Skeletal muscle tissue (tissue), 4 donors: Measurements from ENCODE around the gene PLG. TPM values are rescaled to one million over a fixed set of nuclear protein-coding genes. Genes with fewer than 3 reads are reported as not detected.
"Not testable (repeated sequence)": the region's sequence is repeated elsewhere in the genome, so short reads cannot be mapped to it uniquely, and the experiment has no call there.

Source experiments
- H3K27ac ChIP-seq: one replicate; pipeline ENCODE4 v1.7.0; 2013; ENCODE audit warnings: mild to moderate bottlenecking, low read depth, low read length, inconsistent platforms
- H3K27me3 ChIP-seq, 3 donors: one replicate each; pipeline ENCODE4 v1.7.0; 2013; ENCODE audit warnings: low read length in 3 of 3; ENCODE audit not compliant: control insufficient read depth in 3 of 3, insufficient read depth in 3 of 3
- H3K36me3 ChIP-seq, 3 donors: one replicate each; pipeline ENCODE4 v1.7.0; 2013; ENCODE audit warnings: low read length in 3 of 3; ENCODE audit not compliant: control insufficient read depth in 3 of 3, insufficient read depth in 3 of 3
- H3K4me1 ChIP-seq, 3 donors: one replicate each; pipeline ENCODE4 v1.7.0; 2013; ENCODE audit warnings: low read length in 3 of 3, mild to moderate bottlenecking in 3 of 3; ENCODE audit not compliant: control insufficient read depth in 3 of 3, insufficient read depth in 3 of 3
- H3K4me3 ChIP-seq, 3 donors: one replicate each; pipeline ENCODE4 v1.7.0; 2013; ENCODE audit warnings: low read length in 3 of 3
- H3K9ac ChIP-seq, 3 donors: one replicate each; pipeline ENCODE4 v1.7.0; 2013; ENCODE audit warnings: low read length in 3 of 3, mild to moderate bottlenecking in 3 of 3, moderate library complexity in 2 of 3, low read depth in 1 of 3
- H3K9me3 ChIP-seq, 3 donors: one replicate each; pipeline ENCODE4 v1.7.0; 2013; ENCODE audit warnings: low read length in 3 of 3; ENCODE audit not compliant: control insufficient read depth in 3 of 3
- total RNA-seq: library from RNA; depleted of rRNA; stranded (reverse); fragments of >200 nt; gene quantifications from one replicate; pipeline ENCODE4 v1.2.3, GENCODE V29; 2014
- donor health status: Osteomylitis.

PLG gene
- 2.6 TPM for total RNA-seq

DNA sequence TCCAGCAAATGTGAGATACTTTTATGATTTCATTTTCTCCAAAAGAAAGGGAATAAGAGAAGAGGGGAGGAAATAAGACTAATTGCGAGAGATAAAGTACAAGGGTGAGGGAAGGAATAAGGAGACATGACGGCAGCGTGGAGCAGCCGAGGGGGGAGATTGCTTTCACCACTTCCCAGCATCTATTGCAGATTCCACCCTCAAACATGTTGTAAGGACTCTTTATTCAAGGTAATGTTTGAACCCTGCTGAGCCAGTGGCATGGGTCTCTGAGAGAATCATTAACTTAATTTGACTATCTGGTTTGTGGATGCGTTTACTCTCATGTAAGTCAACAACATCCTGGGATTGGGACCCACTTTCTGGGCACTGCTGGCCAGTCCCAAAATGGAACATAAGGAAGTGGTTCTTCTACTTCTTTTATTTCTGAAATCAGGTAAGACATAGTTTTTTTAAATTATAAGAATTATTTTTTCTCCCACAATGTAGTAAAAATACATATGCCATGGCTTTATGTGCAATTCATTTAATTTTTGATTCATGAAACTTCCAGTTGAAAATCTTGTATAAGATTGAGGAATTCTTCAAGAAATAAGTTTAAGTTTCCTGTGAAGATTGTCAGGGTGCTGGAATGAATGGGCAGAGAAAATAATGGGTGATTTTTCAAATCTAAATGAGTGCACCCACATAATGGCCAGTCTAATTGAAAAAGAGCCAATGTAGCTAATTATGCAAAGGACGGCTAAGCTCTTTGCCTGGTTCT, at the start of gene PLG:
Gene PLG (plus strand): TSS at position 327 of the 763 bp plus-strand sequence. CDS start 61 bp downstream, at position 388.
- not testable (repeated sequence) for H3K9ac ChIP-seq, H3K36me3 ChIP-seq, H3K4me3 ChIP-seq, H3K27ac ChIP-seq, H3K4me1 ChIP-seq, H3K9me3 ChIP-seq, H3K27me3 ChIP-seq

DNA sequence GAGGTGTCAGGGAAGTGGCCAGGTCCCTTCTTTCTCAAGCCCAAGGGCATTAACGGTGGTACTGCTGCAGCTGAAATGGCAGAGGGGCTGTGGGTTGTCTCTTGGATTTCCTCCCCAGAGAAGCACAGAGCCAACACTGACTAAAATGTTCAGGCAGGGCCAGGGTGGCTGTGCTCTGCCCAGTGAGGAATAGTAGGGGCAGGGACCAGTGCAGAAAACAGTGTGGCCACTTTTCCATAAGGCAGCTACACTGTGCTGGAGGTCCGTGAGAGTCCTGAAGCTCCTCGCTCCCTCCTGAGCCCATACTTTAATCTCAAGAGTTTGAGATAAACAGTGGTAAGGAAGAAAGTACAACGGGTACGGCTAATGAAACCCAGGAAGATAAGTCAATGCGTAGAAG, 42.5 kb upstream of the PLG start:
- H3K4me3 ChIP-seq, result no peak overlapping the region
- no peaks in the 10 kb centered on the region for H3K36me3 ChIP-seq
- H3K4me1 ChIP-seq, result no peaks in the 10 kb centered on the region
- H3K27me3 ChIP-seq, result no peaks in the 10 kb centered on the region
- no peak overlapping the region for H3K9ac ChIP-seq
- no peak overlapping the region for H3K27ac ChIP-seq
- peaks cover 3 to 6% (median 4%) of the 10 kb centered on the region in 3 donors for H3K9me3 ChIP-seq

DNA sequence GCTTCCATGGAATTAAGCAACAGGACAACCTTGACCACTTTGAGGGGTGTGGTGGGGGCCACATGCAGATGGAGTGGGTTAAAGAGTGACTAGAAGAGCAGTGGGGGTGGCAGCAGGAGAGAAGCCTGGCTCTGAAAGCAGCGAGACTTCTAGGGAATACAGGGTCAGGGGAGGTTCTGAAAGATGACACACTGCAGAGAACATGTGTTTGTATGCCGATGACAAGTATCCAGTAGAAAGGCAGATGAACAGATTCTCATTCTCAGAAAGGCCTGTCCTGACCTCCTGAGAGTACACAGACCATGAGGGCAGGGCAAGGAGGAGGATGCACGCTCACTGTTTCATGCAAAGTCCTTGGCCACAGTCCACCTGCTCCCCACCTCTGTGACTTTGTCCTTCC, 40.8 kb upstream of the PLG start:
- H3K4me3 ChIP-seq, result no peak overlapping the region
- peaks cover 3 to 4% (median 4%) of the 10 kb centered on the region in 3 donors for H3K9me3 ChIP-seq

DNA sequence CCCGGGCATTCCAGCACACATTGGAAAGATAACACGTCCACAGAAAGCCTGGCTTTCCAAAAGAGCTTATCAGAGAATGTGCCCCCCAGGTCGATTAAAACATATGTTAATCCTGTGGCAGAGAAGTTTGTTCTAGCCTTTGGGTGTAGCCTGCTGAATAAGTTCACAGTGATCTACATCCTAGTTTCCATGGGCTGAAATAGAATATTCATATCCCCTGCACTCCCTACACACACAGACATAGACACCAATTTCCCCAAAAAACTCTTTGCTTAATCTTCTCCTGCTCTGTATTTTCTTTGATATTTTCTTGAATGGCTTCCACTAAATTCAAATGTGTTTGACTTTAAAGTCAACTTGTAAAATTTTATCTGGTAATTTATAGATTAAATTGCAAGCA, 39.6 kb upstream of the PLG start:
- Histone ChIP-seq H3K9me3 (peaks cover 0 to 4% (median 0%) of the 10 kb centered on the region in 3 donors), H3K27ac (no peak overlapping the region), H3K4me3 (no peak overlapping the region), H3K36me3 (no peaks in the 10 kb centered on the region), H3K4me1 (no peaks in the 10 kb centered on the region), H3K27me3 (no peaks in the 10 kb centered on the region), H3K9ac (no peak overlapping the region)

More for the DNA sequence above, 40.8 kb upstream of the PLG start:
- no peak overlapping the region for H3K9ac ChIP-seq
- no peaks in the 10 kb centered on the region for H3K36me3 ChIP-seq
- no peak overlapping the region for H3K27ac ChIP-seq
- no peaks in the 10 kb centered on the region for H3K27me3 ChIP-seq
- H3K4me1 ChIP-seq, result no peaks in the 10 kb centered on the region

DNA sequence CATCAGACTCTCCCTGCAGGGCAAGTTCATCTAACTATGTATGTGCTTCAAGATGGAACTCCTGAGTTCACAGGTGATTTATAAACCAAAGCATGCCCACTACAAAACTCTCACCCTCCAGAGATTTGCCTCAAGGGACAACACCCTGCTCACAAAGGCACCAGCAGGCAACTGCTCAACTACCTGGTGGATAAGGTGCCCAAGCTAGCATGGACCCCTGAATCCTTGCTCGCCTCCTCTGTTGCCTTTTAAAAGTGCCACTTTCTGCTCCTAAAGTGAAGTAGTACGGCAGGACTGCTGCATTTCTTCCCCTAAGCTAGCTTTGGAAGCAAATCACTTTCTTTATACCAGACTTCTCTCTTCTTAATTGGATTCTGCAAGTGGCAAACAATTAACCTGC, 39.2 kb upstream of the PLG start:
- Histone ChIP-seq H3K9ac (no peak overlapping the region), H3K36me3 (no peaks in the 10 kb centered on the region), H3K4me3 (no peak overlapping the region), H3K27ac (no peak overlapping the region), H3K4me1 (no peaks in the 10 kb centered on the region), H3K27me3 (no peaks in the 10 kb centered on the region), H3K9me3 (peaks cover 0 to 3% (median 0%) of the 10 kb centered on the region in 3 donors)

DNA sequence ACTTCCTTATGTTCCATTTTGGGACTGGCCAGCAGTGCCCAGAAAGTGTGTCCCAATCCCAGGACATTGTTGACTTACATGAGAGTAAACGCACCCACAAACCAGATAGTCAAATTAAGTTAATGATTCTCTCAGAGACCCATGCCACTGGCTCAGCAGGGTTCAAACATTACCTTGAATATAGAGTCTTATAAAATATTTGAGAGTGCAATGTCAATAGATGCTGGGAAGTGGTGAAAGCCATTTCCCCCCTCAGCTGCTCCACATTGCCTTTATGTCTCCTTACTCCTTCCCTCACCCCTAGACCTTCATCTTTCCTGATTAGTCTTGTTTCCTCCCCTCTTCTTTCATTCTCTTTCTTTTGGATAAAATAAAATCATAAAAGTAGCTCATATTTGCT, 37.8 kb upstream of the PLG start, which contains the start of gene LPA:
Gene LPA (minus strand): TSS at position 78 of the 400 bp plus-strand sequence. CDS start 61 bp downstream, at position 17.
- H3K4me1 ChIP-seq, H3K9ac ChIP-seq, H3K9me3 ChIP-seq, H3K27ac ChIP-seq, H3K4me3 ChIP-seq, H3K27me3 ChIP-seq, H3K36me3 ChIP-seq: not testable (repeated sequence)

DNA sequence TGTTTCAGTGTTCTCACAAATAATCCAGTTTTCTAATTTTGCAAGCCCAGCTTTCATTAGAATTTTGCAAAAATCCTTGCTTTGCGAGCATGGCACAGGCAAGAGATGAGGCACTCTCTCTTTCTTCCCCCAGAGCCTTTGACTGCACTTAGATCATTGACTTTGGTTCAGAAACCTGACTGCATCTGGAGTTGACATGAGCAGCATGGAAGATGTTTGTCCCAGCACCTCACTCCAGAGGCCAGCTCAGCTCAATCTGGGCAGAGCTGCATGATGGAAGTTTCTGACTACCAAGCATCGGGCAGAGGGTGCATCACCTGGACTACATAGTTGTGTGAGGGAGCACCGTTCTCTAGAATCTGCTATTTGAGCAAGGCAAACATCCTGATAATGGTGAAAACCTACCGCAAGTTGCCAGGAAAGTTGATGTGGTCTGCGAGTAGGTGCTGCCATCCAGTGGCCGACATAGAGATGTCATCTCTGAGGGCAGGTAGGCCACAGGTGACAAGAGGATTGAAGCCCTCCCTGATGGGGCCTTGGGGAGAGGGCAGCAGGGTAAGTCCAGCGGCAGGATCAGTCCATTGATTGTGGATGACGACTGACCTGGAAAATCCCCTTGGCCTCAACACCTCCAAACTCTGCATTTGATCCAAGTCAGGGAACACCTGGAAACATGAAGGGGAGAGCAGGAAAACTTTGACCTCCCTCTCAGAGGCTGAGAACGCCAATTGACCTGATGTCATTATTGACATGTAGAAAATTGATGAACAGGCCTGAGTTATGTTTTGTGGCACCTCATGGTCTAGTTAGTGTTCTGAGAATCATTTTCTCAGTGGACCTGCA, 34.2 kb upstream of the PLG start:
- Histone ChIP-seq H3K4me1 (no peaks in the 10 kb centered on the region), H3K9ac (no peak overlapping the region), H3K4me3 (no peak overlapping the region), H3K36me3 (no peaks in the 10 kb centered on the region), H3K9me3 (peaks cover 0 to 5% (median 0%) of the 10 kb centered on the region in 3 donors), H3K27me3 (no peaks in the 10 kb centered on the region), H3K27ac (no peak overlapping the region)

DNA sequence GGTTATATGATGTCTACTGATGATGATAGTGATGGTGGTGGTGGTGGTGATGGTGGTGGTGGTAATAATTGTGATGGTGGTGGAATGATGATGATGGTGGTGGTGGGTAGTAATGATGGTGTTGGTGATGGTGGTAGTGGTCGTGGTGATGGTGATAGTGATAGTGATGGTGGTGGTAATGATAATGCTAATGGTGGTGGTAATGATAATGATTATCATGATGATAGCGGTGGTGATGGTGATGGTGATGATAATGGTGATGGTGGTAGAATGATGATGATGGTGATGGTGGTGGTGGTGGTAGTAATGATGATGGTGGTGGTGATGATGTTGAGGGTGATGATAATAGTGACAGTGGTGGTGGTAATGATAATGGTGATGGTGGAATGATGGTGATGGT, 33.5 kb upstream of the PLG start:
- H3K27ac ChIP-seq, result no peak overlapping the region

DNA sequence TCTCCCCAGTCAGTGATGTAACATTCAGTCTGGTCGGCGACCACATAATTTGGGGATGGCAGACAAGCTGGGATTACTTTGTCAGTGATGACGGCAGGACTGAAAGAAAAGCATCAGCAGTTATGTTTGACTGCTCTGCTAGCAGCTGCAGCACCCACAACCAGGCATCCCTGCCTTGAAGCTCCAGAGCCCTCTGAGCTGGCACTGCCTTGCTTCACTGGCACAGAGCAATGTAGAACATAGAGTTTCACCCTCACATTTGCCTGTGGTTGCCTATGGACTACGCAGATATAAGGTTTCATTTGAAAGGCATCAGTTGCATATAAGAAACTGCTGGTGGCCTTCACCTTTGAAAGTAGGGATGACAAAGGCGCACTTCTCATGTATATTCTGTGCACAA, 25.6 kb upstream of the PLG start:
- not testable (repeated sequence) for H3K4me3 ChIP-seq, H3K27me3 ChIP-seq, H3K9ac ChIP-seq, H3K9me3 ChIP-seq, H3K4me1 ChIP-seq, H3K36me3 ChIP-seq, H3K27ac ChIP-seq

More for the DNA sequence above, 33.5 kb upstream of the PLG start:
- Histone ChIP-seq H3K36me3 (no peaks in the 10 kb centered on the region), H3K27me3 (no peaks in the 10 kb centered on the region), H3K4me3 (no peak overlapping the region), H3K9me3 (peaks cover 0 to 5% (median 0%) of the 10 kb centered on the region in 3 donors), H3K4me1 (no peaks in the 10 kb centered on the region), H3K9ac (no peak overlapping the region)

DNA sequence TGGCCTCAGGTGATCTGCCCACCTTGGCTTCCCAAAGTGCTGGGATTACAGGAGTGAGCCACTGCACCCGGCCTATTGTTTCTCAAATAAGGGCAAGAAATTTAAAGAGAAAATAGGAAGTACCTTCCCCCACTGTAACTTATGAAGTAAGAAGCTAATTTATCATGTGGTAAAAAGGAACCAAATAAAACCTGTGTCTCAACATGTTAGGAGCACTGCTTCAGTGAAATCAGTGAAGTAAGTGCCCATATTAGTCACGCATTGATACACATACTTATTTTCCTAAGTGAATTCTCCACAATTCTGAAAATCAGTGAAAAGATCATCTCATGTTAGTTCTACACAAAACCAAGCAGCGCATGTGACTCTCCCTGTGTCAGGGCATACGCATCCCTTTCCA, 23.8 kb upstream of the PLG start:
- H3K4me1 ChIP-seq, result no peaks in the 10 kb centered on the region
- H3K36me3 ChIP-seq, result no peaks in the 10 kb centered on the region
- H3K9me3 ChIP-seq, result peaks cover 0 to 2% (median 0%) of the 10 kb centered on the region in 3 donors
- H3K27me3 ChIP-seq, result peaks cover 0 to 6% (median 0%) of the 10 kb centered on the region in 3 donors
- no peak overlapping the region for H3K4me3 ChIP-seq
- H3K27ac ChIP-seq, result no peak overlapping the region
- H3K9ac ChIP-seq, result no peak overlapping the region
